HepG2 (cell line): ENCODE data around the gene CHCHD1. TPM values are rescaled to one million over a fixed set of nuclear protein-coding genes. Genes with fewer than 3 reads are reported as not detected.

Source experiments
- ATM ChIP-seq: fragments of 450-650 bp; IDR thresholded peaks from 2 replicates; pipeline ENCODE4 v1.7.1; 2017; ENCODE audit warnings: mild to moderate bottlenecking, borderline replicate concordance
- ZMYM4 ChIP-seq: sonication (generic); formaldehyde crosslinking; IDR thresholded peaks from 2 replicates; pipeline ENCODE4 v1.8.1; 2023; ENCODE audit warnings: mild to moderate bottlenecking, missing genetic modification reagents
- ZNF558 ChIP-seq: sonication (generic); formaldehyde crosslinking; IDR thresholded peaks from 2 replicates; pipeline ENCODE4 v1.9.0; 2022; ENCODE audit warnings: mild to moderate bottlenecking, missing genetic modification reagents, borderline replicate concordance
- ZNF878 ChIP-seq: sonication (generic); formaldehyde crosslinking; IDR thresholded peaks from 2 replicates; pipeline ENCODE4 v1.8.1; 2023; ENCODE audit warnings: mild to moderate bottlenecking, missing genetic modification reagents, moderate library complexity
- ZNF879 ChIP-seq: sonication (generic); formaldehyde crosslinking; IDR thresholded peaks from 2 replicates; pipeline ENCODE4 v1.8.1; 2023; ENCODE audit warnings: missing genetic modification reagents
- polyA plus RNA-seq, 8 experiments: library from polyadenylated mRNA; depleted of rRNA in 3 of 8; stranded (reverse) in 7 of 8; unstranded in 1 of 8; fragments of >200 nt; fragmentation: Illumina TruSeq in 4 of 8; extraction: Trizol in 4 of 8; gene quantifications; 2 replicates each; pipeline versions ENCODE4 v1.2.1 to v1.2.3, GENCODE V29; 2011 to 2016; ENCODE audit warnings: low read depth in 4 of 8, missing spikeins in 1 of 8, mixed read lengths in 1 of 8; ENCODE audit not compliant: insufficient read depth in 1 of 8
- total RNA-seq, 5 experiments: library from RNA; depleted of rRNA; stranded (reverse); fragments of >200 nt; fragmentation: Illumina TruSeq; extraction: Trizol; gene quantifications; 2 replicates each; pipeline ENCODE4 v1.2.3, GENCODE V29; 2016; ENCODE audit warnings: low read depth in 1 of 5
- TF ChIP-seq, protein P1 (sequence below): sonication (generic); formaldehyde crosslinking; IDR thresholded peaks from 2 replicates; pipeline ENCODE4 v1.5.0; 2020; ENCODE audit warnings: mild to moderate bottlenecking, missing genetic modification reagents
- TF ChIP-seq, protein P2 (sequence below): sonication (generic); formaldehyde crosslinking; IDR thresholded peaks from 2 replicates; pipeline ENCODE4 v1.4.0; 2020; ENCODE audit warnings: missing genetic modification reagents, low read depth, mild to moderate bottlenecking, borderline replicate concordance
- TF ChIP-seq, protein P3 (sequence below): sonication (generic); formaldehyde crosslinking; IDR thresholded peaks from 2 replicates; pipeline ENCODE4 v1.4.0; 2020; ENCODE audit warnings: missing genetic modification reagents, borderline replicate concordance
- TF ChIP-seq, protein P4 (sequence below): sonication (generic); formaldehyde crosslinking; IDR thresholded peaks from 2 replicates; pipeline ENCODE4 v1.4.0; 2020; ENCODE audit warnings: missing genetic modification reagents, borderline replicate concordance
- TF ChIP-seq, protein P5 (sequence below): sonication (generic); formaldehyde crosslinking; IDR thresholded peaks from 2 replicates; pipeline ENCODE4 v1.8.0; 2022; ENCODE audit warnings: missing genetic modification reagents, mild to moderate bottlenecking, borderline replicate concordance
- TF ChIP-seq, protein P6 (sequence below): sonication (generic); formaldehyde crosslinking; conservative IDR thresholded peaks from 2 replicates; pipeline ENCODE4 v1.8.0; 2022; ENCODE audit warnings: low read depth, missing genetic modification reagents
- TF ChIP-seq, protein P7 (sequence below): sonication (generic); formaldehyde crosslinking; IDR thresholded peaks from 2 replicates; pipeline ENCODE4 v1.4.0; 2020; ENCODE audit warnings: missing genetic modification reagents

CHCHD1 gene
- total and polyA plus RNA-seq, 2 of the 13 experiments (the other 11 are each of a cell fraction or from before 2014, with no cell fraction given) = 36.9 to 71.2 TPM

DNA sequence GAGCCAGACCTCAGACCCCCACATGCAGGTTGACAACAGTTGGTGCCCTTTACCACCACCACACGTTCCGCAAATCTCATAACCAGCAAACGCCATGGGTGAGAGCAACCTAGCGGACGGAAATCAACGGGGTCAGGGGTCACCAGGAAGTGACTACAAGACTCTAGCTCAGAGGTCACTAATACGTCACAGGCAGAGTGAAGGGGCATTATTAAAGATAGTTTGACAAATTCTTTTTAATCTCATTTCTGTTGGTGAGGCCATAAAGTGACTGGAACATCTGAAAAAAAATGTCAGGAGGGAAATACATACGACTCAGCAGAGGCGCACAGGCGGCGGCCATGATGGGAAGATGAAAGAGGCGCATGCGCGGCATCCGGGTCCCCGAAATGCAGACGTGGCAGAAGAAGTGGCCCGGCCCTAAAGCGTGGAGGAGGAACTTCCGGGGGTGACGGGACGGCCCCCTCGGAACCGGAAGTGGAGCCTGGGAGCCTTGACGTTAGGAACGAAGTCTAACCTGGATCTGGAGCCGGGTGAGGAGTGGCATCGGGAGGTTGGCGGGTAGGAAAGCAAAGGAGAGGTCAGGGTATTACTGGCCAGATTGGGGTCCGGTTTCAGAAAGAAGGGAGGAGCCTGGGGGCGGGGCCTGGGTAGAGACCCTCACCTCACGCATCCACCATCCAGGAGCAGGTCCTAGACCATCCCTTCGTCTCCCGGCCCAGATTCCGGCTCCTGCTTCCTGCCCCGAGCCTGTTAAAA lies 37.8 kb upstream of the CHCHD1 start, which contains the start of gene SEC24C (continued):
- TF ChIP-seq, protein P1, sequence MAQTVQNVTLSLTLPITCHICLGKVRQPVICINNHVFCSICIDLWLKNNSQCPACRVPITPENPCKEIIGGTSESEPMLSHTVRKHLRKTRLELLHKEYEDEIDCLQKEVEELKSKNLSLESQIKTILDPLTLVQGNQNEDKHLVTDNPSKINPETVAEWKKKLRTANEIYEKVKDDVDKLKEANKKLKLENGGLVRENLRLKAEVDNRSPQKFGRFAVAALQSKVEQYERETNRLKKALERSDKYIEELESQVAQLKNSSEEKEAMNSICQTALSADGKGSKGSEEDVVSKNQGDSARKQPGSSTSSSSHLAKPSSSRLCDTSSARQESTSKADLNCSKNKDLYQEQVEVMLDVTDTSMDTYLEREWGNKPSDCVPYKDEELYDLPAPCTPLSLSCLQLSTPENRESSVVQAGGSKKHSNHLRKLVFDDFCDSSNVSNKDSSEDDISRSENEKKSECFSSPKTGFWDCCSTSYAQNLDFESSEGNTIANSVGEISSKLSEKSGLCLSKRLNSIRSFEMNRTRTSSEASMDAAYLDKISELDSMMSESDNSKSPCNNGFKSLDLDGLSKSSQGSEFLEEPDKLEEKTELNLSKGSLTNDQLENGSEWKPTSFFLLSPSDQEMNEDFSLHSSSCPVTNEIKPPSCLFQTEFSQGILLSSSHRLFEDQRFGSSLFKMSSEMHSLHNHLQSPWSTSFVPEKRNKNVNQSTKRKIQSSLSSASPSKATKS = no peak
- TF ChIP-seq ZNF878 (CRISPR knock-in tag) = 0 out of 2 replicates have a peak, but pooled peaks have one; percentile 45
- peak; percentile 79 for TF ChIP-seq ZMYM4
- TF ChIP-seq, protein P2, sequence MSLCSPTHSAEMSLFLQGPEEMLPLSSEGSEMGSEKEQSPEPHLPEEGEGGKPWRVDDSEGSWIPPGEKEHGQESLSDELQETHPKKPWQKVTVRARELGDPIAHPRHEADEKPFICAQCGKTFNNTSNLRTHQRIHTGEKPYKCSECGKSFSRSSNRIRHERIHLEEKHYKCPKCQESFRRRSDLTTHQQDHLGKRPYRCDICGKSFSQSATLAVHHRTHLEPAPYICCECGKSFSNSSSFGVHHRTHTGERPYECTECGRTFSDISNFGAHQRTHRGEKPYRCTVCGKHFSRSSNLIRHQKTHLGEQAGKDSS (CRISPR knock-in tag) = peak; percentile 13
- TF ChIP-seq, protein P3, sequence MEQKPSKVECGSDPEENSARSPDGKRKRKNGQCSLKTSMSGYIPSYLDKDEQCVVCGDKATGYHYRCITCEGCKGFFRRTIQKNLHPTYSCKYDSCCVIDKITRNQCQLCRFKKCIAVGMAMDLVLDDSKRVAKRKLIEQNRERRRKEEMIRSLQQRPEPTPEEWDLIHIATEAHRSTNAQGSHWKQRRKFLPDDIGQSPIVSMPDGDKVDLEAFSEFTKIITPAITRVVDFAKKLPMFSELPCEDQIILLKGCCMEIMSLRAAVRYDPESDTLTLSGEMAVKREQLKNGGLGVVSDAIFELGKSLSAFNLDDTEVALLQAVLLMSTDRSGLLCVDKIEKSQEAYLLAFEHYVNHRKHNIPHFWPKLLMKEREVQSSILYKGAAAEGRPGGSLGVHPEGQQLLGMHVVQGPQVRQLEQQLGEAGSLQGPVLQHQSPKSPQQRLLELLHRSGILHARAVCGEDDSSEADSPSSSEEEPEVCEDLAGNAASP (CRISPR knock-in tag) = no peak
- TF ChIP-seq, protein P4, sequence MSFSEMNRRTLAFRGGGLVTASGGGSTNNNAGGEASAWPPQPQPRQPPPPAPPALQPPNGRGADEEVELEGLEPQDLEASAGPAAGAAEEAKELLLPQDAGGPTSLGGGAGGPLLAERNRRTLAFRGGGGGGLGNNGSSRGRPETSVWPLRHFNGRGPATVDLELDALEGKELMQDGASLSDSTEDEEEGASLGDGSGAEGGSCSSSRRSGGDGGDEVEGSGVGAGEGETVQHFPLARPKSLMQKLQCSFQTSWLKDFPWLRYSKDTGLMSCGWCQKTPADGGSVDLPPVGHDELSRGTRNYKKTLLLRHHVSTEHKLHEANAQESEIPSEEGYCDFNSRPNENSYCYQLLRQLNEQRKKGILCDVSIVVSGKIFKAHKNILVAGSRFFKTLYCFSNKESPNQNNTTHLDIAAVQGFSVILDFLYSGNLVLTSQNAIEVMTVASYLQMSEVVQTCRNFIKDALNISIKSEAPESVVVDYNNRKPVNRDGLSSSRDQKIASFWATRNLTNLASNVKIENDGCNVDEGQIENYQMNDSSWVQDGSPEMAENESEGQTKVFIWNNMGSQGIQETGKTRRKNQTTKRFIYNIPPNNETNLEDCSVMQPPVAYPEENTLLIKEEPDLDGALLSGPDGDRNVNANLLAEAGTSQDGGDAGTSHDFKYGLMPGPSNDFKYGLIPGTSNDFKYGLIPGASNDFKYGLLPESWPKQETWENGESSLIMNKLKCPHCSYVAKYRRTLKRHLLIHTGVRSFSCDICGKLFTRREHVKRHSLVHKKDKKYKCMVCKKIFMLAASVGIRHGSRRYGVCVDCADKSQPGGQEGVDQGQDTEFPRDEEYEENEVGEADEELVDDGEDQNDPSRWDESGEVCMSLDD (CRISPR knock-in tag) = no peak
- no peak for TF ChIP-seq ZNF558
- no peak for TF ChIP-seq ZNF879
- TF ChIP-seq ATM = no peak
- TF ChIP-seq, protein P5, sequence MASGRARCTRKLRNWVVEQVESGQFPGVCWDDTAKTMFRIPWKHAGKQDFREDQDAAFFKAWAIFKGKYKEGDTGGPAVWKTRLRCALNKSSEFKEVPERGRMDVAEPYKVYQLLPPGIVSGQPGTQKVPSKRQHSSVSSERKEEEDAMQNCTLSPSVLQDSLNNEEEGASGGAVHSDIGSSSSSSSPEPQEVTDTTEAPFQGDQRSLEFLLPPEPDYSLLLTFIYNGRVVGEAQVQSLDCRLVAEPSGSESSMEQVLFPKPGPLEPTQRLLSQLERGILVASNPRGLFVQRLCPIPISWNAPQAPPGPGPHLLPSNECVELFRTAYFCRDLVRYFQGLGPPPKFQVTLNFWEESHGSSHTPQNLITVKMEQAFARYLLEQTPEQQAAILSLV (CRISPR knock-in tag) = peak; percentile 93; the same call in 1 of the 2 replicates
- TF ChIP-seq, protein P6, sequence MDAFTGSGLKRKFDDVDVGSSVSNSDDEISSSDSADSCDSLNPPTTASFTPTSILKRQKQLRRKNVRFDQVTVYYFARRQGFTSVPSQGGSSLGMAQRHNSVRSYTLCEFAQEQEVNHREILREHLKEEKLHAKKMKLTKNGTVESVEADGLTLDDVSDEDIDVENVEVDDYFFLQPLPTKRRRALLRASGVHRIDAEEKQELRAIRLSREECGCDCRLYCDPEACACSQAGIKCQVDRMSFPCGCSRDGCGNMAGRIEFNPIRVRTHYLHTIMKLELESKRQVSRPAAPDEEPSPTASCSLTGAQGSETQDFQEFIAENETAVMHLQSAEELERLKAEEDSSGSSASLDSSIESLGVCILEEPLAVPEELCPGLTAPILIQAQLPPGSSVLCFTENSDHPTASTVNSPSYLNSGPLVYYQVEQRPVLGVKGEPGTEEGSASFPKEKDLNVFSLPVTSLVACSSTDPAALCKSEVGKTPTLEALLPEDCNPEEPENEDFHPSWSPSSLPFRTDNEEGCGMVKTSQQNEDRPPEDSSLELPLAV (CRISPR knock-in tag) = no peak
- TF ChIP-seq, protein P7, sequence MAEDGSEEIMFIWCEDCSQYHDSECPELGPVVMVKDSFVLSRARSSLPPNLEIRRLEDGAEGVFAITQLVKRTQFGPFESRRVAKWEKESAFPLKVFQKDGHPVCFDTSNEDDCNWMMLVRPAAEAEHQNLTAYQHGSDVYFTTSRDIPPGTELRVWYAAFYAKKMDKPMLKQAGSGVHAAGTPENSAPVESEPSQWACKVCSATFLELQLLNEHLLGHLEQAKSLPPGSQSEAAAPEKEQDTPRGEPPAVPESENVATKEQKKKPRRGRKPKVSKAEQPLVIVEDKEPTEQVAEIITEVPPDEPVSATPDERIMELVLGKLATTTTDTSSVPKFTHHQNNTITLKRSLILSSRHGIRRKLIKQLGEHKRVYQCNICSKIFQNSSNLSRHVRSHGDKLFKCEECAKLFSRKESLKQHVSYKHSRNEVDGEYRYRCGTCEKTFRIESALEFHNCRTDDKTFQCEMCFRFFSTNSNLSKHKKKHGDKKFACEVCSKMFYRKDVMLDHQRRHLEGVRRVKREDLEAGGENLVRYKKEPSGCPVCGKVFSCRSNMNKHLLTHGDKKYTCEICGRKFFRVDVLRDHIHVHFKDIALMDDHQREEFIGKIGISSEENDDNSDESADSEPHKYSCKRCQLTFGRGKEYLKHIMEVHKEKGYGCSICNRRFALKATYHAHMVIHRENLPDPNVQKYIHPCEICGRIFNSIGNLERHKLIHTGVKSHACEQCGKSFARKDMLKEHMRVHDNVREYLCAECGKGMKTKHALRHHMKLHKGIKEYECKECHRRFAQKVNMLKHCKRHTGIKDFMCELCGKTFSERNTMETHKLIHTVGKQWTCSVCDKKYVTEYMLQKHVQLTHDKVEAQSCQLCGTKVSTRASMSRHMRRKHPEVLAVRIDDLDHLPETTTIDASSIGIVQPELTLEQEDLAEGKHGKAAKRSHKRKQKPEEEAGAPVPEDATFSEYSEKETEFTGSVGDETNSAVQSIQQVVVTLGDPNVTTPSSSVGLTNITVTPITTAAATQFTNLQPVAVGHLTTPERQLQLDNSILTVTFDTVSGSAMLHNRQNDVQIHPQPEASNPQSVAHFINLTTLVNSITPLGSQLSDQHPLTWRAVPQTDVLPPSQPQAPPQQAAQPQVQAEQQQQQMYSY = peak; percentile 96
